ENCODE data around the gene ARNT2.

Gene ARNT2

GRCh38 chr15:80442728-80443403 lies 38.7 kb downstream of the ARNT2 start:
- DNase-seq (ENCODE audit: low spot score), result no peak

- DNase-seq (ENCODE audit: low spot score), result no peak
Observed at GRCh38 chr15:80444680-80445251, 40.6 kb downstream of the ARNT2 start.

- DNase-seq (ENCODE audit: low spot score), result no peak
Observed at GRCh38 chr15:80445300-80446041, 41.3 kb downstream of the ARNT2 start.

GRCh38 chr15:80447077-80447476 lies 42.9 kb downstream of the ARNT2 start:
- no peak for DNase-seq (ENCODE audit: low spot score)

GRCh38 chr15:80449825-80450224 lies 45.6 kb downstream of the ARNT2 start:
- DNase-seq (ENCODE audit: low spot score), result no peak

GRCh38 chr15:80450811-80451321 lies 46.7 kb downstream of the ARNT2 start:
- no peak for DNase-seq (ENCODE audit: low spot score)

- DNase-seq (ENCODE audit: low spot score), result no peak
Observed at GRCh38 chr15:80452166-80452565, 48.0 kb downstream of the ARNT2 start.

- DNase-seq (ENCODE audit: low spot score), result no peak
Observed at GRCh38 chr15:80455051-80455648, 51.0 kb downstream of the ARNT2 start.

GRCh38 chr15:80455668-80456442 lies 51.7 kb downstream of the ARNT2 start:
- peak; percentile 56 for DNase-seq (ENCODE audit: low spot score)

- DNase-seq (ENCODE audit: low spot score), result no peak
Observed at GRCh38 chr15:80456517-80457492, 52.6 kb downstream of the ARNT2 start.

GRCh38 chr15:80457896-80458295 lies 53.7 kb downstream of the ARNT2 start:
- DNase-seq (ENCODE audit: low spot score), result no peak

GRCh38 chr15:80458580-80458979 lies 54.4 kb downstream of the ARNT2 start:
- DNase-seq (ENCODE audit: low spot score), result no peak

- DNase-seq (ENCODE audit: low spot score), result no peak
Observed at GRCh38 chr15:80459380-80459779, 55.2 kb downstream of the ARNT2 start.

- DNase-seq (ENCODE audit: low spot score), result no peak
Observed at GRCh38 chr15:80459818-80460217, 55.6 kb downstream of the ARNT2 start.

GRCh38 chr15:80461356-80462095 lies 57.3 kb downstream of the ARNT2 start:
- DNase-seq (ENCODE audit: low spot score), result no peak

GRCh38 chr15:80462111-80462510 lies 57.9 kb downstream of the ARNT2 start:
- no peak for DNase-seq (ENCODE audit: low spot score)

- DNase-seq (ENCODE audit: low spot score), result no peak
Observed at GRCh38 chr15:80462836-80463512, 58.8 kb downstream of the ARNT2 start.

GRCh38 chr15:80464951-80465625 lies 60.9 kb downstream of the ARNT2 start:
- no peak for DNase-seq (ENCODE audit: low spot score)

GRCh38 chr15:80465626-80466005 lies 61.4 kb downstream of the ARNT2 start:
- DNase-seq (ENCODE audit: low spot score), result no peak

All from CD4-positive, alpha-beta T cell treated with Interleukin-6 at 100 ng/mL for 8 hours (primary cell).